ENCODE results near the gene SORCS2. TPM values are rescaled to one million over a fixed set of nuclear protein-coding genes. Genes with fewer than 3 reads are reported as not detected.

Gene SORCS2
- polyA plus RNA-seq, 1 donor = 8.5 TPM

DNA sequence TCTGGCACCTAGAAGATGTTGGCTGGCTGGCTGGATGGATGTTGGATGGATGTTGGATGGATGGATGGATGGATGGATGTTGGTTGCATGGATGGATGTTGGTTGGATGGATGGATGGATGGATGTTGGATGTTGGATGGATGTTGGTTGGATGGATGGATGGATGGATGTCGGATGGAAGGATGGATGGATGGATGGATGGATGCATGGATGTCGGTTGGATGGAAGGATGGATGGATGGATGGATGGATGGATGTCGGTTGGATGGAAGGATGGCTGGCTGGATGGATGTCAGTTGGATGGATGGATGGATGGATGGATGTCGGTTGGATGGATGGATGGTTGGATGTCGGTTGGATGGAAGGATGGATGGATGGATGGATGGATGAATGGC lies 145.7 kb downstream of the SORCS2 start:
- DNase-seq = no peak

DNA sequence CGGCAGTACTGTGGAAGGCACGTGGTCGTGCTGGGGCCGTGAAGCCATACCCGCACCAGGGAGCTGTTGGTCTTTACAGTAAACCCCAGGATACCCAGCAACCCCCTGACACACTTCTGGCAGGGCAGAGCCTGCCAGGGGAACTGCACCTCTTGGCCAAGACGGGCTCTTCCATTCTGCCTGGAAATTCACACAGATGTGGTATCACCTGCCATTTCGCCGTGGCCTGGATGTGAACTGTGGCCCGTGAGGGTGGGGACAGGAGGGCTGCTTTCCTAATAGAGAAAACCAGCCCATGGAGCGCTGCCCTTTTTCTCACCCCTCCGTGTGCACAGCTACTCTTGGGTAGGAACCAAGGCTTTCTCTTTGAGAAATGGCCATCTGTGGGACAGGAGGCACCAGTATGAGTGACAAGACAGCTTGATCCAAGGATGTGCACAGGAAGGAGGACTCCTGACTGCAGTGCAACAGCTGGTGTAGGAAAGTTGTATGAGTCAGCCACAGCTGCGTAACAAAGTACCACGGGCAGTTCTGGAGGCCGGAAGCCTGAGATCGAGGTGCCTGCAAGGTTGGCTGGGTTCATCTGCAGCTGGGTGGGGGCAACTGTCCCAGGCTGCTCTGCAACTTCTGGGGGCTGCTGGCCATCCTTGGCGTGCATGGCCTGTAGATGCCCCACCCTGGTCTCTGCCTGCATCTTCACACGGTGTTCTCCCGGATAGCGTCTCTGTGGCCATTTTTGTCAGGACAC lies 146.7 kb downstream of the SORCS2 start:
- DNase-seq = no peak

DNA sequence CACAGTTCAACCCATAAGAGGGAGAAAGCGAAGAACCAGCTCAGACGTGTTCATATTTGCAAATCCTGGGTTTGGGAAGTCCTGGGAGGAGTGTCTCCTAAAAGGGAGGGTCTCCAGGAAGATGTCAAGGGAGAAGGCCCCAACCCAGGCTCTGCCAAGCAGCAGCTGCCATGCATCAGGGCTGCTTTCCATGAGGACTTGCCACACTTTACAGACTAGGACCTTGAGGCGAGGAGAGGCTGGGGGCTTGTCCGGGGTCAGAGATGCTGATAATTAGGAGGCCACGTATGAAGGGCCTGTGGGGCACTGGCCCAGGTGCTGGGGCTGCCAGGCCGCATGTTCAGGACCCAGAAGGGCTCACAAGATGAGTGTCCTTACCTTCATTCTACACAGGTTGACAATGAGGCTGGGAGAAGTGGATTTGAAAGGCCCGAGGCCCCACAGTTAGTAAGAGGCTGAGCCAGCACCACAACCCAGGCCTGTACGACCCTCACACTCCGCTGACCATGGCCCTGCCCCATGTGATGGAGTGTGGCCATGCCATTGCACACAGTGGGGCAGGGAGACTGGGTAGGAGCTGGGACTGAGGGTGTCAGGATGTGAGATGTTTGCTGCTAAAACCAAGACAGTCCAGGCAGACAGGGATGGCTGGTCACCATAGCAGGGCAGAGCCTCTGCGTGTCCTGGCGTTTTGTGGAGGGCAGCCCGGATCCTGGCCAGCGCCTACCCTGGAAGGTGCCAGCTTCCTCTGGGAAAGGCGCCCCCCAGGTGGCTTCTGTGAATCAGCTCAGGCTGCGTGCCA lies 147.6 kb downstream of the SORCS2 start:
- DNase-seq = no peak

DNA sequence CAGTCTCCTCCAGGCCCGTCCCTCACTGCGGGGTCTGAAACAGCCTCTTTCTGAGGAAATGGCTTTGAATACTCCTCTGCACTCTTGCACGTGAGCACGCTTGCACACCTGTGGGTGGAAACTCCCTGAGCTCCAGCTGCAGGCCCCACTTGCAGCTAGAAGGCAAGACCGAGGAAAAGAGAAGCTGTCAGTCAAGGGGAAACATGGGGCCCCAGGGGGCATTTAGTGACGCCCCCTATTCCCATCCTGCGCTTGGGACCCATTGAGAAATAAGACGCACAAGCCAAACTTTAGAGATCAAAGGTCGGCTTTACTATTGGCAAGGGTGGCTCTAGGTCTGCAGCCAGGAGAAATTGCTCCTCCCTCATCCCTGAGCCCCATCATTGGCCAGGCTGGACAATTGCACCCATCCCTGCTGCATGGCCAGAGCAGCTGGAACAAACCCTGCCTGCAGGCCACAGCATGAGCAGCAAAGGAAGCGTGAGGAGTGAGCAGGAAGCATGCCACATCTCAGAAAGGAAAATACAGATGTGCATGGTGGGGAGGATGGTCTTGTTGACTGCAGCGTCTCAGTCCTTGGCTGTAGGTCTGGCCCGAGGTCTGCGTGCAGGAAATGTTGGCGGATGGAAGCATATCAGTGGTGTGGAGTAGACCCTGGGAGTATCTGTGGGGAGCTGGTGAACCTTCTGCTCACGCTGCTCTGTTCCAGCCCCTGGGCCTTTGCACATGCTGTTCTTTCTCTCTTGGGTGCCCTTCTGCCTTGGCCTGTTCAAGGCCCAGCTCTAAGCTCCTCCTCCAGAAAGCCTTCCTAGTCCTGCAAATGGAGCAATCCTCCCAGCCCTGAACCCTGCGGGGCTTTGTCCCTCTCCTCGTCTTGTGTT lies 148.5 kb downstream of the SORCS2 start:
- DNase-seq = no peak

DNA sequence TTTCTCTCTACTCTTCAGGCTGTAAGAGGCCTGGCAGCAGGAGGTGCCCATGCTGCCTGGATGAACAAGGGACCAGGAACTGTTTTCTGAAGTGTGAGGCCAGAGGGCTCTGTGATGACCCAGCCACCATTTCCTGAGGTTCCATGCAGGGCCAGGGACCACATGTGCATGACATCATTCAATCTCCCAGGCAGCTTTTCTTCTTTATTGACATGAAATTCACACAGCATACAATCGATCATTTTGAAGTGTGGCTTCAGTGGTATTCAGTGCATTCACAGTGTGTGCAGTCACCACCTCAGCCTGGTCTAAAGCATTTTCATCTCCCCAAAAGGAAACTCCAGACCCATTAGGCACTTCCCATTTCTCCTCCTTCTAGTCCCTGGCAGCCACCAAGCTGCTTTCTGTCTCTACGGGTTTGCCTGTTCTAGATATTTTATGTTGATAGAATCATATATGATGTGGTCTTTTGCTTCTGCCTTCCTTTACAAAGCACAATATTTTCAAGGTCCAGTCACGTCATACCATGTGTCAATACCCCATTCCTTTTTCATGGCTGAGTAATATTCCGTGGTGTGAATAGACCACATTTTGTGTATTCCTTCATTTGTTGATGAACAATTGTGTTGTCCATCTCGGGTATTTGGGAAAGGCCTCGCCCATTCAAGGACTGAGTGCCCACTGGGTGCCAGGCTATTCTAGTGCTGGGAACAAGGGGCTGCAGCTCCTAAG lies 149.3 kb downstream of the SORCS2 start:
- no peak for DNase-seq

DNA sequence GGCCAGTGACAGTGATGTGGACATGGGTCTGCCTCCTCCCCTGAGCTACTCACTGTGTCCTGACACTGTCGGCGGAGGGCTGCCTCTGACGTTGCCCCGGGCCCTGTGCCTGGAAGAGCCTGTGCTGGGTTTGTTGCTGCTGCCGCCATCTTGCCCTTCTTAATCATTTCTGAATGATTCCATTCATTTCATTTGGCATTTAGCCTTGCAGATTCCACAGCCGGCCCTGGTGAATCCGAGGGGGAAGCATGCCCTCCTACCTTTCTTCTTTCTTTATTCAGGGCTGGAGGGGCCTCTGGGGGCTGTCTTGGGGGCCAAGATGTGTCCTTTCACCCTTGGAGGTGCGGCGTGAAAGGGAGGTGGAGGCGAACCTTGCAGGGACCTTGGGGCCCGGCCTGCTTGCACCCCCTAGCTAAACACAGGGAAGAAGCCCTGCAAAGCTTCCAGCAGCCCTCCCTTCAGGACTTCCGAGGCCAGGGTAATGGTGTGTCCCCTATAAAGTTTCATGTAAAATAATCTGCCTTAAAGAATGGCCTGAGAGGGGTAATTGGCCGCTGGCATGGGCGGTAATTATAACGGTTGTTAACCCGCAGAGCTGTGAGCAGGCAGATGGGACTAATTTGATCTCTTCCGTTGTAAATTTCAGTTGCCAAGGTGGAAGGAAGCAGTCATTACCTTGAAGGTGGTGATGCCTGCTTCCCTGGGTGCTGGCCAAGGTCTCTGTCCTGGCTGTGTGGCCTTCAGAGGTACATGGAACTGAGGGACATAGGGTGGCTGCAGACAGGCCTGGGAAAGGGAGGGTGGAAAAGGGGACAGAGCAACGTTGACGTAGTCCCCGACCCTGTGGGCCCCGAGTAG lies 150.1 kb downstream of the SORCS2 start:
- DNase-seq = peak; percentile 60

DNA sequence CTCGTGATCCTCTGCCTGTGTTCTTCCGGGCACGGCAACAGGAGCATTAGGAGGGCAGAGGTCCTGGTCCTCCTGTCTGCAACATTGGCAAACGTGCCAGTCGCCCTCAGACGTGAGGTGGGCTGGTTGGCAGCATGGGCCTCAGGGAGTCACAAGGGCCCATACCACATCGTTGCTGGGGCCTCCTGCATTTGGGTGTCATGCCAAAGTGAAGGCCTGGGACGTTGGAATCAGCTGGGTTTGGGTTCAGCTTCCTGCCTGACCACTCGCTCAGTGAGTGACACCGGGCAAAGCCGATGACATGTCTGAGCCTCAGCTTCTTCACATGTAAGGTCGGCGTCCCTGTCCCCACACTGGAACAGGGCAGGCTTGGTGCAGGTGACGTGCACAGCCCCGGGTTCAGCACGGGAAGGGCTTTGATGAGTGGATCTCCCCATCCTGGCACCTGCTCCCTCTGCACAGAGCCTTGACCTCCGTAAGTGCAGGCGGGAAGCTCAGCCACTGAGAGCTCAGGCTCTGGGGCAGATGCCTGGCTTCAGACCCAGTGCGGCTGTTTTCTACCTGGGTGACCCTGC lies 150.8 kb downstream of the SORCS2 start:
- no peak for DNase-seq

DNA sequence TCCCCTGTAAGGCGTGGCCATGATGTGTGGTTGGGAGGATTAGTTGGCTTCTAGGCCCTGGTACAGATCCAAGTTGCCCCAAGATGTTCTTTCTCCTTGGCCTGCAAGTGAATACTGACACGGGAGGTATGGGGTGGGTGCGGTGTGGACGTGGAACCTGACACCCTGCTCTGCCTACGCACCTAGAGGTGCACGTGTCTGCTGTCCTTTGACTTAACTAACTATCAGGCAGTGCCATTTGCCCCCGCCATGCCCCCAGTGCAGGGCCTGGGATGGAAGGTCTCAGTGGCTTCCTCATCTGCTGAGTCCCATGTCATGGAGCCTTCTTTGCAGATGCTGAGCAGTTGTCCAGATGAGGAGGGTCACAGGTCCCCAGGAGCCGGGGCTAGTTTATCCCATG lies 151.6 kb downstream of the SORCS2 start:
- DNase-seq = no peak

DNA sequence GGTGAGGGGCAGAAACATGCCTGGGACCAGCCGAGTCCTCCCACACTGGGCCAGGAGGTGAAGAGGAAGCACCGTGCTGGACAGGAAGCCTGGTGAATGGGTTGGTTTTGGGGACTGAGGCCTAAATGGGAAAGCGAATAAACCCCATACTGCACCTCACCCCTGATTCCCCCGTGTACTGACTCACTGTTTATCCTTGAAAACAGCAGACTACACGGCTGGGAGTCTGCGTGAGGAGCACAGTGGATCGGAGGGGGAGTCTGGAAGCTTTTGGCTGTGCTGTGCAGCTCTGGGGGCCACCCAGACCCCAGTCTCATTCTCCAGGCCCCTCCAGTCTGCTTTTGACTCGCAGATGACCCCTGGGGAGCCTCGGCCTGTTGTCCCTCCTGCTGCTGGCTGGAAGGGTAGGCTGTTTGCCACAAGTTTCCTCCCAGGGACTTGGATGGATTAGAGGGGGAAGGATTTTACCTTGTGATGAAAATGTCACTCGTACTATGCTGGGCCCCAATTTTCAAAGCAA lies 152.4 kb downstream of the SORCS2 start:
- DNase-seq = no peak

DNA sequence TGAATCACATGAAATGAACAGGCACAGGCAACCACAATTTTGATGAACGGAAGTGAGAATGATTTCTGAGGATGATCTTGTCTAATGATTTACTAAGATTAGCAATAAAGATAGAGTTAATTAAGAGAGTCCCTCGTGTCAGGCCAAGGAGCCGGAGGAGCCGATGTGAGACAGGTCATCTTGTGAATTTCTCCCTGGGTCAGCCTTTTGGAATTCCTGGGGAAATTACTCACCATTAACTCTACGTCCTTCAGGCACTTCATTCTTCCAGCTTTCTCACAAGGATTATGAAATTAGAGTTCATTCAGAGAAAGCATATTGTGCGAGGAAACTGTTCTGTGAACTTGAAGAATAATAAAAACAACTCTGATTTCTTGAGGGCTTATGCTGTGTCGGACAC lies 155.6 kb downstream of the SORCS2 start:
- no peak for DNase-seq

DNA sequence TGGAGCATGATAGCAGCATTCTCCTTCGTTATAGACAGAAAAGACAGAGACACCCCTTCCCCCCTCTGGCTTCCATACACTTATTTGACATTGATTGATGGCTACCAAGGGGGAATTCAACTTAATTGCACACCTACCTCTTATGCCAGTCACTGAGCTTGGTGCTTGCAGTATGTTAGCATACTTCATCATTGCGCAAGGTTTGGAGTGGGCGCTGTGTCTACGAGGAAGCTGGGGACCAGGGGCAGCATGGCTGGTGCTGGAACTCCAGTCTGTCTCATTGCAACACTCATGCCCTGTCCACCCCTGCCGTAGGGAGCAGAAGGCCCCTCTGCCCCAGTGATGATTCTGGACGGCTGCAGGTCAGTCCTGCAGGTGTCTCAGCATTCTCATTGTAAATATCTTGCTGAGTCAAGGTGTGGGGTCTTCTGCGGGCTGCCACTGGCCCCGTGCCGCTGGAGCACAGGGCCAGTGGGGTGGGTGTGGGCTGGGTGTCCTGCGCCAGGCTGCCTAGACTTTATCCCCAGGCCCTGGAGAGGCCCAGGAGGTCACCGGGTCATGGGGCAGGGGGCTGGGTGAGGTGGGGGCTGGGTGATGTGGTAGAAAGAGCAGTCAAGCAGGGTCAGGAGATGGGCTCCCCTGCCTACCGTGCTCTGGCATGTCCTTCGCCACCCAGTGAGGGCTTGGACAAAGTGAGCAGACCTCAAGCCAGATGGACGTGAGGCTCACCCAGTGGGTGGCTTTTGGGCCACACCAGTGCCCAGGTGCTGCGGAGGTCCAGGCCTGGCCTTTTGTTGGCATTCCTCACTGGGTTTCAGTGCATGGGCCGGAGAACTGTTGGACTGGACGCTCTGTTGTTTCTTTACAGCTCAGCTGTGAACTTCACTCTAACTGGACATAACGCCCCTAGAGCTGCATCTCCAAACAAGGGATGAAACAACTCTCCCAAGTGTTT lies 156.9 kb downstream of the SORCS2 start:
- no peak for DNase-seq

DNA sequence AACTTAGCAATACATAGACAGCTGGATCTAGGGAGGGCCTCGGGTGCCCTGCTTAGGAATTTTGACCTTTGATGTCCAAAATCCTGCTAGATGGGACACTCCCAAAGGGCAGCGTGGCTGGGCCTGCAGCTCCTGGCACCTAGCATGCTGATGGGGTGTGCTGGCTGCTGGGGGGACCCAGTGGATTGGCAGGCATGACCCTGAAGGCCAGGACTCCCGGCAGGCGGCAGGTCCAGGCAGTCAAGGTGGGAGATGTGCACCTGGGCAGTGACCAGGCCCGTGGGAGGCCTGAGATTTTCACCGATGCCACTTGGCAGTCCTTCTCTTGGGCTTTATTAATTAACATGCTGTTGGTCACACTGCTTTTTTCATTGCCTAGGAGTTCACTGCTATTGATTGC lies 158.1 kb downstream of the SORCS2 start:
- DNase-seq = no peak

DNA sequence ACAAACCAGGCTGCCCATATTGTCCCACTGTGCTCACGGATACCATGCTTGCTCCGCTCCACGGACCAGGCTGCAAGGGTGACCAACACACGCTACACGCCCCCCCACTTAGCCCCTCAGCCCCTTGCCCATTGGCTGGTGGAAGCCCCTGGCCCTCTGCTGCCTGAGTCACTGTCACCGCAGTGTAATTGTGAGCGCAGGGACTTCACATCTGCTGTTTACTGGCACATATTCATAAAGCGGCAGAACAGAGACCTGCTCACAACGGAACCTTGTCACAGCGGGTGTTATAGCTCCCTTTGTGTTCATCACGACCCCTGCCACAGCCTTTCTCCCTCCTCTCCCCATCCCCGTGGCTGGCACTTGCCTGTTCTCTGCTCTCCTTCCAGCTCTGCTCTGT lies 158.7 kb downstream of the SORCS2 start:
- DNase-seq = no peak

DNA sequence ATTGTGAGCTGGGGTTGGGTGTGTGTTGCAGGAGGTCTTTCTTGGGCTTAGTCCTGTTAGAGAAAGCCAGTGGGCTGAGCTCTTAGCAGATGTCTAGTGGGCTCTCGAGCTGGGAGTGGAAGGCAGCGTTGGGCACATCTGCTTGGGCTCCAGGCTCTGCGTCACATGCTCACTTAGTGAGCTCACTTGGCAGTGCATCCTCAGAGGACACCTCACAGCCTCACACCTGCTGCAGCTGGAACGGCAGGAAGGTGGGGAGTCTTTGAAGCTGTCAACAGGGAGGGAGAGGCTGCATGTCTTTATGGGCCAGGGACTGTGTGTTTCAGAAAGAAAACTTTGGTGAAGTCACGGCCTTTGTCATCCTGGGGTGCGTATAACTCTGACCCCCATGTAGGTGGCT lies 160.1 kb downstream of the SORCS2 start:
- DNase-seq = no peak

DNA sequence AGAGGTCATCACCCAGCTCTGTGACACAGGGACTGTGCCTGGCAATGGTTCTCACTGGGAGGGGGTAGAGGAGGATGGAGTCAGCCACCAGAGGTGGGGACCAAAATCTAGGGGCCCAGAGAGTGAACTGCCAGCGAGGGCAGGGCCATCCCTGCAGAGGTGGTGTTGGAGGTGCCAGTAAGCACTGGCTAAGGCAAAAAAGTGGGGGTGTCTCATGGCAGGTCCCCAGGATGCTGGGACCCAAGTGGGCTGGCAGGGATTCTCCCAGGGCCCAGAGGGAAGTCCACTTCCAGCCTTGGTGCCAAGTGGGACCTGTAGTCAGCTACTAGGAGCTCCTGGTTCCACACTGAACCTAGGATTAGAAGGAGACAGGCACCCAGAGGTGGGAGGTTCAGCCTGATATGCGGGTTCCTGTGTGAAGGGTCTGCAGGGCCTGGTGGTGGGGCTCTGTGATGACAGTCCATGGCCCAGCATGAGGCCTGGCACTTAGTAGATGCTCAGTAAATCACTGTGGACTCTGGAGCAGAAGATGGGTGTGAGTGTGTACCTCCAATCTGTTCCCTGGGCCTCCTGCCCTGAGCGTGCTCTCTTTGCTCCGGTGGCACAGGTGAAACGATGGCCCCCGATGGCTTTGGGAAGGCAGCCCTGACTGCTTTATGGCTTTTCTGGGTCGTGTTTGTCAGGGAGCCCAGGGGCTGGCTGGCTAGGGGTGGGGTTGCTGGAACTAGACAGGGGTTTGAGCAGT lies 160.9 kb downstream of the SORCS2 start:
- no peak for DNase-seq

DNA sequence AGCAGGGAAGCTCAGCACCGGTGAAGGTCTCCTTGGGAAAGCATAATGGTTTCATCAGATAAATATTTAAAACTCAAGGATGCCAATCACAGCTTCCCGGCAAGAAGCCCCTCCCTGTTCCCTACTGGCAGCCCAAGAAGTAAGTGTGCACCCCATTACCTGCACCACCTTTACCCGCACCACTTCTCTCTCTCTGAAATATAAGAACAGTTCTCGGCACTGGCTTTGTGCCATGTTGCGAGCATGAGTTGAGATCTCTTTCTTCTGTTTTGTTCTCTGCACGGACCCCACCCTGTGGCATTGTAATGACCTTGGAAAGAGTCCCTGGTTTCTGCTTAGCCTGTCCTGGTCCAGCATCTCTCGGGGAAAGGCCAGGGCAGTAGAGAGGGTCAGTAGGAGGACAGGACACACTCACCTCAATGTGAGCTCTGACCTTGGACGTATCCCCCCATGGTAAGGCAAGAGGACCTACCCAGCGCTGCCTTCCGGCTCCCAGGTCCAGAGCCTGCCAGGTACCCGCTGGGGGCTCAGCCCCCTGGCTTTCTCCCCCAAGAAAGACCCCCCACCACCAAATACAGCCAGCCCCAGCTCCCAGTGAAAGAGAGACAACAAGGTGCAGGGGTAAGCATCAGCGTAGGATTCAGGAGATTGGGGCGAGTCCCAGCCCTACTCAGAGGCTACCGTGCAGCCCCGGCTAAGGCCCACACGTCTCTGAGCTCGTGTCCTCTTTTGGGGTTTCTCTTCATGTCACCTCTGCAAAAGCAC lies 161.7 kb downstream of the SORCS2 start:
- DNase-seq = no peak

DNA sequence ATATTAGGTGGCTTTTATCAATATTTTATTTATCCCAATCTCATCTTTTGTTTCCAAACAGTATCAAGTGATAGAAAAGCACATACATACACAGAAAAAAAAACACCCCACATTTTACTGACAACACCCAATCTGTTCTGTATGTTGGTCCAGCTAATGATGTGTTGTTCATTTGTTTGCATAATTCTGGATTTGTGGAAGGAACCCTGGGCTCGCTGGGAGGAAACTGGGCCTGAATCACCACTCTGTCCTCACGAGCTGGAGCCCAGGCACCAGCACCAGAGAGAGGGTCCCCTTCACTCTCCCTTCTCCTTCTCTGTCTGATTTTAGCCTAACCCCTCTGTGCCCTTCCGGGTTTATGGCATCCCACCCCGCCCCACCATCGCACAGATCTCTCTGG lies 162.6 kb downstream of the SORCS2 start:
- DNase-seq = no peak

DNA sequence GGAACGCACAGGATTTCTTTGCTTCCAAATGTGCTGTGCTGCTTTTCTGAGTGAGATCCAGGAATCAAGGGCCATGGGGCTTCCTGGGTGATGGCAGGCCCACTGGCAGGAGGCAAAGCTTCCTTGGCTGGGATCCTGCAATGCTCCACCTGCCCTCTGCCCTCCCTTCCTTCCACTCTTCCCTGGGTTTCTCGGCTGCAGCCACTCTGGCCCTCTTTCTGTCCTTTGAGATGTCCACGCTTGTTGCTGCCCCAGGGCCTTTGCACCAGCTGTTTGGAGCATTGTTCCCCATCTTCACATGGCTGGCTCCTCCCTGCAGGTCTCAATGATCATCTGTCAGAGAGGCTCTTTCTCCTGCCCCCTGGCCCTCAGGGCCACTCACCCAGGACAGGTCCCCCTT lies 163.5 kb downstream of the SORCS2 start:
- DNase-seq = no peak
